DND-41 (cell line): Measurements from ENCODE around the gene PRR5L.

ENCODE experiments used
- EZH2 ChIP-seq: IDR thresholded peaks from 3 replicates; pipeline ENCODE4 v1.6.1; 2012; ENCODE audit warnings: borderline replicate concordance, low read depth, mild to moderate bottlenecking, moderate library complexity, low read length, inconsistent platforms; ENCODE audit not compliant: severe bottlenecking
- TF ChIP-seq, protein P1 (sequence below): IDR thresholded peaks from 2 replicates; pipeline ENCODE4 v1.5.1; 2012; ENCODE audit warnings: borderline replicate concordance, low read length, moderate library complexity, mild to moderate bottlenecking; ENCODE audit not compliant: poor library complexity, severe bottlenecking; ENCODE audit errors: extremely low read depth

DNA sequence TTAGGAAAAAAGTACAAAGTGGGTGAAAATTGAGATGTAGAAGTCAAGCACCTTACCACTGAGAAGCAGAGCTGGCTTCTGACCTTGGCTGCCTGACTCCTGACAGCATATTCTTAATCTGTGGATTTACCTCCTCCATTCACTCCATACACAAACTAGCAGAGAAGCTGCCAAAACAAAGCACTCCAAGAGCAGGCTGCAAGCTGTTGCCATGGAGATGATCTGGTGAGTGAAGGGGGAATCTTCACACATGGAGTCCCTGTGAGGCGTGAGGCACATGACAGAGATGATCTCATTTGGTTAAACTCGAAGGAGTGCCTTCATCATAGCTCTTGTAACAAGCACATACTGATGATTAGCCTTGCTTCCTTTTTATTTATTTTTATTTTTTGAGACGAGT lies 23.0 kb upstream of the PRR5L start:
- TF ChIP-seq, protein P1, sequence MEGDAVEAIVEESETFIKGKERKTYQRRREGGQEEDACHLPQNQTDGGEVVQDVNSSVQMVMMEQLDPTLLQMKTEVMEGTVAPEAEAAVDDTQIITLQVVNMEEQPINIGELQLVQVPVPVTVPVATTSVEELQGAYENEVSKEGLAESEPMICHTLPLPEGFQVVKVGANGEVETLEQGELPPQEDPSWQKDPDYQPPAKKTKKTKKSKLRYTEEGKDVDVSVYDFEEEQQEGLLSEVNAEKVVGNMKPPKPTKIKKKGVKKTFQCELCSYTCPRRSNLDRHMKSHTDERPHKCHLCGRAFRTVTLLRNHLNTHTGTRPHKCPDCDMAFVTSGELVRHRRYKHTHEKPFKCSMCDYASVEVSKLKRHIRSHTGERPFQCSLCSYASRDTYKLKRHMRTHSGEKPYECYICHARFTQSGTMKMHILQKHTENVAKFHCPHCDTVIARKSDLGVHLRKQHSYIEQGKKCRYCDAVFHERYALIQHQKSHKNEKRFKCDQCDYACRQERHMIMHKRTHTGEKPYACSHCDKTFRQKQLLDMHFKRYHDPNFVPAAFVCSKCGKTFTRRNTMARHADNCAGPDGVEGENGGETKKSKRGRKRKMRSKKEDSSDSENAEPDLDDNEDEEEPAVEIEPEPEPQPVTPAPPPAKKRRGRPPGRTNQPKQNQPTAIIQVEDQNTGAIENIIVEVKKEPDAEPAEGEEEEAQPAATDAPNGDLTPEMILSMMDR: no peak
- TF ChIP-seq EZH2: no peak
